OCI-LY1 (cell line): ENCODE measurements around the gene MYO1D.

Source experiments
- CTCF ChIP-seq: fragments of 200-600 bp; sonication (generic), shearing (Covaris generic); IDR thresholded peaks from 2 replicates; pipeline ENCODE4 v1.5.1; 2017; ENCODE audit warnings: mild to moderate bottlenecking, antibody characterized with exemption, low read length, moderate library complexity, mixed read lengths
- EZH2 ChIP-seq: fragments of 200-600 bp; sonication (generic), shearing (Covaris generic); IDR thresholded peaks from 2 replicates; pipeline ENCODE4 v1.8.0; 2017; ENCODE audit warnings: borderline replicate concordance, mixed run types, mild to moderate bottlenecking, antibody characterized with exemption, low read length, moderate library complexity, mixed read lengths

GRCh38 chr17:32495359-32496231 is 381.3 kb downstream of the MYO1D start:
- no peak for TF ChIP-seq CTCF
- no peak for TF ChIP-seq EZH2
